Glutamatergic neuron (in vitro differentiated cells): ENCODE results near the gene VPS13D. TPM values are rescaled to one million over a fixed set of nuclear protein-coding genes. Genes with fewer than 3 reads are reported as not detected.
"Not testable (repeated sequence)": the region's sequence is repeated elsewhere in the genome, so short reads cannot be mapped to it uniquely, and the experiment has no call there.

Source experiments
- DNase-seq: peaks from one replicate; pipeline ENCODE4 v3.0.0; 2022
- H3K27ac Mint-ChIP-seq: one replicate; pipeline ENCODE4 v1.8.0; 2020; ENCODE audit warnings: mild to moderate bottlenecking, mixed read lengths, inconsistent platforms; ENCODE audit not compliant: unreplicated experiment
- H3K27me3 Mint-ChIP-seq: one replicate; pipeline ENCODE4 v1.8.0; 2020; ENCODE audit warnings: mild to moderate bottlenecking, moderate library complexity, mixed read lengths, inconsistent platforms; ENCODE audit not compliant: unreplicated experiment
- H3K36me3 Mint-ChIP-seq: one replicate; pipeline ENCODE4 v1.8.0; 2020; ENCODE audit warnings: mild to moderate bottlenecking, mixed read lengths, inconsistent platforms; ENCODE audit not compliant: unreplicated experiment
- H3K4me1 Mint-ChIP-seq: one replicate; pipeline ENCODE4 v1.8.0; 2020; ENCODE audit warnings: mild to moderate bottlenecking, low read depth, mixed read lengths, inconsistent platforms; ENCODE audit not compliant: unreplicated experiment
- H3K4me3 Mint-ChIP-seq: one replicate; pipeline ENCODE4 v1.8.0; 2020; ENCODE audit warnings: mild to moderate bottlenecking, mixed read lengths, inconsistent platforms; ENCODE audit not compliant: unreplicated experiment
- H3K9me3 Mint-ChIP-seq: one replicate; pipeline ENCODE4 v1.8.0; 2020; ENCODE audit warnings: mild to moderate bottlenecking, moderate library complexity, mixed read lengths, inconsistent platforms; ENCODE audit not compliant: unreplicated experiment
- total RNA-seq: library from RNA; stranded (reverse); fragmentation: NEBNext Ultra II Directional; extraction: Animal tissue kit (Norgen Biotek cat#: 25700); gene quantifications from one replicate; pipeline ENCODE4 v1.2.1, GENCODE V29; 2021; ENCODE audit not compliant: unreplicated experiment
- TF ChIP-seq, protein P1 (sequence below): fragments of 200-600 bp; sonication (generic); IDR thresholded peaks from one replicate; pipeline ENCODE4 v1.5.0; 2021; ENCODE audit not compliant: partially characterized antibody, unreplicated experiment

Gene VPS13D
- total RNA-seq, 1 donor from 2014 or later, result 32.8 TPM

DNA sequence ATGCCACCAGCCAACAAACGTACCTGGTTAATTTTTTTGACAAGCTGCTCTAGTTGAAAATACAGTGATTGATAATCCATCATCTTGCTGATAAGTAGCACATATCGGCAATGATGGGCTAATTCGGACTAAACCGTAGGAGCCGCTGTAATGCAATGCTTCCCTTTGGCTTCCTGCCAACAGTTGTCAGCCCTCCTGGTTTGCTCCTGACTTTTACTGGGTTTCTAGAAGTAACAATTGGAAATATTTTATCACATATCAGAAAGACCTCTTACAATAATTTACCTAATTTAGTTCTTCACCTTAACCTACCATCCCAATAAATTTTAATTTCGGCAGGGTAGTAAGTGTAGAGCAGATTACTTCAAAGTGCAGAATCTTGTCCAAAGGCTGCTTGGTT lies 239.7 kb downstream of the VPS13D start:
- H3K4me3 Mint-ChIP-seq, result no peak overlapping the region
- H3K9me3 Mint-ChIP-seq, result no peaks in the 10 kb centered on the region
- no peaks in the 10 kb centered on the region for H3K36me3 Mint-ChIP-seq
- TF ChIP-seq, protein P1, sequence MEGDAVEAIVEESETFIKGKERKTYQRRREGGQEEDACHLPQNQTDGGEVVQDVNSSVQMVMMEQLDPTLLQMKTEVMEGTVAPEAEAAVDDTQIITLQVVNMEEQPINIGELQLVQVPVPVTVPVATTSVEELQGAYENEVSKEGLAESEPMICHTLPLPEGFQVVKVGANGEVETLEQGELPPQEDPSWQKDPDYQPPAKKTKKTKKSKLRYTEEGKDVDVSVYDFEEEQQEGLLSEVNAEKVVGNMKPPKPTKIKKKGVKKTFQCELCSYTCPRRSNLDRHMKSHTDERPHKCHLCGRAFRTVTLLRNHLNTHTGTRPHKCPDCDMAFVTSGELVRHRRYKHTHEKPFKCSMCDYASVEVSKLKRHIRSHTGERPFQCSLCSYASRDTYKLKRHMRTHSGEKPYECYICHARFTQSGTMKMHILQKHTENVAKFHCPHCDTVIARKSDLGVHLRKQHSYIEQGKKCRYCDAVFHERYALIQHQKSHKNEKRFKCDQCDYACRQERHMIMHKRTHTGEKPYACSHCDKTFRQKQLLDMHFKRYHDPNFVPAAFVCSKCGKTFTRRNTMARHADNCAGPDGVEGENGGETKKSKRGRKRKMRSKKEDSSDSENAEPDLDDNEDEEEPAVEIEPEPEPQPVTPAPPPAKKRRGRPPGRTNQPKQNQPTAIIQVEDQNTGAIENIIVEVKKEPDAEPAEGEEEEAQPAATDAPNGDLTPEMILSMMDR, result no peak
- H3K27ac Mint-ChIP-seq, result no peak overlapping the region
- DNase-seq, result no peak
- no peaks in the 10 kb centered on the region for H3K4me1 Mint-ChIP-seq
- H3K27me3 Mint-ChIP-seq, result no peaks in the 10 kb centered on the region

DNA sequence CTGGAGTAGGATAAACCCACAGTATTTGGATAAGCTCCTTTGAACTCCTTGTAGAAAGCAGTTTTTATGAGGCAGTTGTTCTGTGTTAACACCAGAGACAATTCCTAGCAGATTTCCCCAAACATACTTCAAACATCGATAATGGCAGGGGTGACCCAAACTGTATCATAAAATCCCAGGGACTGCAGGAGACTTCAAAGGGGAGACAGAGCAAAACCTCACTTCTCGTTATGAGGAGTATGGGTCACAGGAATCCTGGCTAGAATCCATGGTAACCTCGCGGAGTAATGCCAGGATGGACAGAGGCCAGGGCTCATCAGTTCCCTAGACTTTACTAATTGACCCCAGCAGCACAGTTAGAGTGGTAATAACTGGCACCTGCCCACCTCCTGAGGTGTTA lies 240.2 kb downstream of the VPS13D start:
- Mint-ChIP-seq H3K9me3 (no peaks in the 10 kb centered on the region), H3K4me1 (no peaks in the 10 kb centered on the region), H3K36me3 (no peaks in the 10 kb centered on the region), H3K4me3 (no peak overlapping the region), H3K27ac (no peak overlapping the region), H3K27me3 (no peaks in the 10 kb centered on the region)
- no peak for DNase-seq
- TF ChIP-seq, protein P1, result no peak

DNA sequence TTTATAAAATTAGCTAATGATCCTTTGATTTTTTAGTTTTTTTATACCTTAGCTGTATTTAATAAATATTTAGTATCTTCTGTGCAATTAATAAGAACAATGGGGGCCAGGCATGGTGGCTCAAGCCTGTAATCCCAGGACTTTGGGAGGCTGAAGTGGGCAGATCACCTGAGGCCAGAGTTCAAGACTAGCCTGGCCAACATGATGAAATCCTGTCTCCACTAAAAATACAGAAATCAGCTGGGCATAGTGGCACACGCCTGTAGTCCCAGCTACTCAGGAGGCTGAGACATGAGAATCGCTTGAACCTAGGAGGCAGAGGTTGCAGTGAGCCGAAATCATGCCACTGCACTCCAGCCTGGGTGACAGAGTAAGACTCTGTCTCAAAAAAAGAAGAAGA lies 241.1 kb downstream of the VPS13D start:
- H3K4me3 Mint-ChIP-seq, H3K9me3 Mint-ChIP-seq: not testable (repeated sequence)

DNA sequence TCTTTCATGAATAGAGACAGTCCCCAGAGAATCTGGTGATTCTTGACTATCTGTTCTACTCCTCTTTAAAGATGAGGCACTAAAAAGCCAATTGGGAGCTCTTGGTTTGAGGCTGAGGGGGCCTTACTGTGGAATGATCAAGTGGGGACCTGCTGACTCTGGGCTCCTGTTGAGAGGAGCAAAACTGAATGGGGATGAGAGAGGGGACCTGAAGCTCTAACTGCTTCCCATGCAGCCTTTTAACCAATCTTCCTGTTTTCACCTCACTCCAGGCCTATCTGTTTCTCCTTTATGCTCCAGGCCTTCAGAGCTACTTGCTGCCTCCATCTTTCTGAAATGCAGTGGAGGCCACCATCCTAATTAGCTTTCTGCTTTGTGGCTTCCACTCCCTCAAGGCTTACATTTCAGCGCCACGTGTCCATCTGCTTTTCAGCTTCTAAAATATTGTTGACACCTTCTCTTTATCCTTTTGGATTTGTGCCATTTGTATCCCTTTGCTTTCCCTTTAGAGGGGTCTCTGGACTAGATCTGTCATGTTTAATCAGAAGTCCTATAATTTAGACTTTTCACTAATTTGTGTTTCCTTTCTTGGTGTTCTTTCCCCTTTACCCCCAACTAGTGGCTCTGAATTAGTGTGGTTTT lies 242.4 kb downstream of the VPS13D start:
- H3K9me3 Mint-ChIP-seq, result no peaks in the 10 kb centered on the region
- no peak for DNase-seq
- H3K36me3 Mint-ChIP-seq, result no peaks in the 10 kb centered on the region
- no peaks in the 10 kb centered on the region for H3K27me3 Mint-ChIP-seq
- TF ChIP-seq, protein P1, result no peak
- no peak overlapping the region for H3K4me3 Mint-ChIP-seq
- no peak overlapping the region for H3K27ac Mint-ChIP-seq
- no peaks in the 10 kb centered on the region for H3K4me1 Mint-ChIP-seq

More for the DNA sequence above, 241.1 kb downstream of the VPS13D start:
- not testable (repeated sequence) for H3K4me1 Mint-ChIP-seq, H3K27me3 Mint-ChIP-seq, H3K27ac Mint-ChIP-seq, DNase-seq, H3K36me3 Mint-ChIP-seq

DNA sequence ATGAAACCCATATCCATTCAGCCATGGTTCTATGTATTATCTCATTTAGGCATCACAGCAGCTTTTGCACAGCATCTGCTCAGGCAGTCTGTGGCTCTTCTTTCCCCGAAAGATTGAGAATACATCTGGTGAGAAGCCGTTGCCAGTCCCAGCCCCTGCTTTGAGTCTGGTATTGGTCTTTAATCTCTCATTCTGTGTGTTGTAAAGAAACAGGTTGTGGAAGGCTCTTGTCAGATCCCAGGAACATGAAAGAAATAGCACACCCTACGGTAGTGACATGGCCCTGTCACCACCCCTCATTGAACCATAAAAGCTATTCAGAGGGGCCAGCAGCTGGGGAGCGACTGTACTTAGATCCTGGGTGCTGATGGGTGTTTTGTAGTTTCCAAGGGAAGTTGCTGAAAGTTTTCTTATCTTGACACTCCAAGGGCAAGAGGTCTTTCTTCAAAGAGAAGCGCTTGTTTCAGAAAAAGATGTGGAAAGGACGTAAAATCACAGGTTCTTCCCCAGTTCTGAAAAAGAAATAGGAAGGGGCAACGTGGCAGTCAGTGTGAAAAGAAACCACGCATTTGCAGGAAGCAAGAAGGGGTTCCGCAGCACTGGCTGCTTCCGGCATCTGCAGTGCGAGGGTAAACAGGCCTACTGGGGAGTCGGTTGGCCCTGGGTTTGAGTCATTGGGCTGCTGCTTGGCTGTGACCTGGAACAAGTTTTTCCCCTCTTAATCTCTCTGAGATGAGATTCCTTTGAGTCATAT lies 243.1 kb downstream of the VPS13D start:
- no peaks in the 10 kb centered on the region for H3K36me3 Mint-ChIP-seq
- no peaks in the 10 kb centered on the region for H3K4me1 Mint-ChIP-seq
- H3K27me3 Mint-ChIP-seq, result no peaks in the 10 kb centered on the region
- no peak overlapping the region for H3K4me3 Mint-ChIP-seq
- H3K27ac Mint-ChIP-seq, result no peak overlapping the region
- DNase-seq, result no peak
- TF ChIP-seq, protein P1, result no peak
- no peaks in the 10 kb centered on the region for H3K9me3 Mint-ChIP-seq
